Measurements from ENCODE around the gene ATF5.

DNA sequence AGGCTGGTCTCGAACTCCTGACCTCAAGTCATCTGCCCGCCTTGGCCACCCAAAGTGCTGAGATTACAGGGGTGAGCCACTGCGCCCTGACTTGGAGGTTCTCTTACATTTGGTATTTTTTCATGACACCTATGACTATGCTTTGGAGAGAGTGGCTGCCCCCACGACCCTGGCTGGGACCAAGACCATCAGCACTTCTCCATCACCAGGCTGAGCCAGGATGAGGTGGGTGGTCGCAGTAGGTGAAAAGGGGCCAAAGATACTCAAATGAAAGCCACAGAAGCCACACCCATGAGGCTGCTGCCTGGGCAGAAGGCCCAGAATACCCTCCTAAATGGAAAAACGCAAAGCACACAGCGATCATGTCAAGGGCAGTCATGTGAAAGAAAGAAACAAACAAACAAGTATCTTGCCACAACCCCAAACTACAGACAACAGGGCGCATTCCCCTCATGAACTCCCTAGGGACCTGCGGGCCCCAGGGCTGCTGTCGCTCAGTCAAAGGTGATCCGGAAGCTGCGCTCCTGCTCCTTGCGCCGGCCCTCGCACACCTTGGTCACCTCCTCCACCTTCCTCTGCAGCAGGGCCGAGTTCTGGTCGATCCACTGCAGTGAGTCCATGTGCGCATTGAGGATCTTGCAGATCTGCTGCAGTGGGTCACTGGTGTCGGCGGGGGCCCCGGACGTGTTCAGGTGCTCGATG lies 21.1 kb upstream of the ATF5 start:
- TF ChIP-seq, protein P1, sequence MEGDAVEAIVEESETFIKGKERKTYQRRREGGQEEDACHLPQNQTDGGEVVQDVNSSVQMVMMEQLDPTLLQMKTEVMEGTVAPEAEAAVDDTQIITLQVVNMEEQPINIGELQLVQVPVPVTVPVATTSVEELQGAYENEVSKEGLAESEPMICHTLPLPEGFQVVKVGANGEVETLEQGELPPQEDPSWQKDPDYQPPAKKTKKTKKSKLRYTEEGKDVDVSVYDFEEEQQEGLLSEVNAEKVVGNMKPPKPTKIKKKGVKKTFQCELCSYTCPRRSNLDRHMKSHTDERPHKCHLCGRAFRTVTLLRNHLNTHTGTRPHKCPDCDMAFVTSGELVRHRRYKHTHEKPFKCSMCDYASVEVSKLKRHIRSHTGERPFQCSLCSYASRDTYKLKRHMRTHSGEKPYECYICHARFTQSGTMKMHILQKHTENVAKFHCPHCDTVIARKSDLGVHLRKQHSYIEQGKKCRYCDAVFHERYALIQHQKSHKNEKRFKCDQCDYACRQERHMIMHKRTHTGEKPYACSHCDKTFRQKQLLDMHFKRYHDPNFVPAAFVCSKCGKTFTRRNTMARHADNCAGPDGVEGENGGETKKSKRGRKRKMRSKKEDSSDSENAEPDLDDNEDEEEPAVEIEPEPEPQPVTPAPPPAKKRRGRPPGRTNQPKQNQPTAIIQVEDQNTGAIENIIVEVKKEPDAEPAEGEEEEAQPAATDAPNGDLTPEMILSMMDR (conservative IDR thresholded peaks at IDR 0.05), result no peak
- no peak for TF ChIP-seq ZFX (IDR thresholded peaks at IDR 0.05)
